Neuronal stem cell (in vitro differentiated cells): ENCODE data around the gene USP28.

Experiments
- DNase-seq: peaks from one replicate; pipeline ENCODE4 v3.0.0-alpha.2; 2013; ENCODE audit warnings: low spot score
- H2AFZ ChIP-seq: one replicate; pipeline ENCODE4 v1.6.1; 2013; ENCODE audit warnings: mild to moderate bottlenecking, low read length, inconsistent platforms
- H2AK5ac ChIP-seq: 2 replicates; pipeline ENCODE4 v1.6.1; 2013; ENCODE audit warnings: low read depth, mild to moderate bottlenecking, inconsistent platforms, low read length, moderate library complexity, mixed read lengths
- H2BK120ac ChIP-seq: 2 replicates; pipeline ENCODE4 v1.6.1; 2013; ENCODE audit warnings: low read depth, mild to moderate bottlenecking, inconsistent platforms, low read length, moderate library complexity, mixed read lengths
- H2BK12ac ChIP-seq: one replicate; pipeline ENCODE4 v1.6.1; 2013; ENCODE audit warnings: low read length, inconsistent platforms
- H2BK15ac ChIP-seq: 2 replicates; pipeline ENCODE4 v1.6.1; 2013; ENCODE audit warnings: mild to moderate bottlenecking, low read length, inconsistent platforms, mixed read lengths
- H2BK5ac ChIP-seq: one replicate; pipeline ENCODE4 v1.6.1; 2013; ENCODE audit warnings: inconsistent platforms, mild to moderate bottlenecking, low read length, moderate library complexity
- H3K14ac ChIP-seq: one replicate; pipeline ENCODE4 v1.6.1; 2013; ENCODE audit warnings: low read length, inconsistent platforms
- H3K18ac ChIP-seq: 2 replicates; pipeline ENCODE4 v1.6.1; 2013; ENCODE audit warnings: low read length, inconsistent platforms
- H3K23ac ChIP-seq: 2 replicates; pipeline ENCODE4 v1.6.1; 2013; ENCODE audit warnings: low read depth, mild to moderate bottlenecking, mixed read lengths, low read length, inconsistent platforms; ENCODE audit not compliant: poor library complexity
- H3K27ac ChIP-seq: replicated peaks from 3 replicates; pipeline ENCODE4 v1.5.1; 2013; ENCODE audit warnings: low read length, inconsistent platforms
- H3K27me3 ChIP-seq, 3 experiments: 2 replicates each; pipeline ENCODE4 v1.6.1; 2013; ENCODE audit warnings: low read length in 3 of 3, mild to moderate bottlenecking in 2 of 3, inconsistent platforms in 1 of 3, low read depth in 1 of 3, mixed read lengths in 1 of 3, moderate library complexity in 1 of 3; ENCODE audit not compliant: control insufficient read depth in 3 of 3, insufficient read depth in 3 of 3
- H3K36me3 ChIP-seq, 2 donors: replicated peaks in 1 of 2; 2 replicates each; pipeline ENCODE4 v1.6.1; 2013; ENCODE audit warnings: low read length in 2 of 2; ENCODE audit not compliant: control insufficient read depth in 2 of 2, insufficient read depth in 2 of 2
- H3K4ac ChIP-seq: 2 replicates; pipeline ENCODE4 v1.6.1; 2013; ENCODE audit warnings: inconsistent platforms, mild to moderate bottlenecking, low read length, moderate library complexity
- H3K4me1 ChIP-seq, 2 donors: 1 replicate in 1 of 2; 2 replicates in 1 of 2; pipeline ENCODE4 v1.6.1; 2013; ENCODE audit warnings: low read length in 2 of 2, low read depth in 1 of 2; ENCODE audit not compliant: control insufficient read depth in 2 of 2, insufficient read depth in 1 of 2
- H3K4me2 ChIP-seq: one replicate; pipeline ENCODE4 v1.6.1; 2013; ENCODE audit warnings: mild to moderate bottlenecking, low read length, inconsistent platforms; ENCODE audit not compliant: insufficient read depth, poor library complexity, severe bottlenecking
- H3K4me3 ChIP-seq, 2 donors: 2 replicates each; pipeline ENCODE4 v1.5.1; 2013; ENCODE audit warnings: low read length in 2 of 2, mild to moderate bottlenecking in 2 of 2, inconsistent platforms in 1 of 2, moderate library complexity in 1 of 2
- H3K79me1 ChIP-seq: one replicate; pipeline ENCODE4 v1.6.1; 2013; ENCODE audit warnings: low read depth, mild to moderate bottlenecking, inconsistent platforms, low read length, moderate library complexity
- H3K9ac ChIP-seq: one replicate; pipeline ENCODE4 v1.6.1; 2013; ENCODE audit warnings: mild to moderate bottlenecking, low read depth, low read length, inconsistent platforms; ENCODE audit not compliant: poor library complexity
- H3K9me3 ChIP-seq, 2 donors: replicated peaks in 1 of 2; 2 replicates each; pipeline versions ENCODE3 to v1.6.1; 2013; ENCODE audit warnings: low read length in 2 of 2, mild to moderate bottlenecking in 2 of 2, inconsistent platforms in 1 of 2, low read depth in 1 of 2, mixed read lengths in 1 of 2, moderate library complexity in 1 of 2; ENCODE audit not compliant: control insufficient read depth in 2 of 2, insufficient read depth in 1 of 2
- H4K8ac ChIP-seq: one replicate; pipeline ENCODE4 v1.6.1; 2013; ENCODE audit warnings: low read depth, mild to moderate bottlenecking, inconsistent platforms, low read length, moderate library complexity
- H4K91ac ChIP-seq: one replicate; pipeline ENCODE4 v1.6.1; 2013; ENCODE audit warnings: low read length, low read depth, mild to moderate bottlenecking, inconsistent platforms; ENCODE audit not compliant: poor library complexity
- WGBS, 2 donors: extraction: QIAGEN DNeasy Blood & Tissue Kit; methylation state at CpG; one replicate each; pipeline ENCODE4 v1.1.7; 2013; ENCODE audit warnings: missing lambda C conversion rate in 2 of 2, mixed read lengths in 1 of 2; ENCODE audit not compliant: insufficient read length in 2 of 2, insufficient replicate concordance in 1 of 2; ENCODE audit errors: extremely low coverage in 2 of 2; 5-methylcytosine and 5-hydroxymethylcytosine counted together

Gene USP28

DNA sequence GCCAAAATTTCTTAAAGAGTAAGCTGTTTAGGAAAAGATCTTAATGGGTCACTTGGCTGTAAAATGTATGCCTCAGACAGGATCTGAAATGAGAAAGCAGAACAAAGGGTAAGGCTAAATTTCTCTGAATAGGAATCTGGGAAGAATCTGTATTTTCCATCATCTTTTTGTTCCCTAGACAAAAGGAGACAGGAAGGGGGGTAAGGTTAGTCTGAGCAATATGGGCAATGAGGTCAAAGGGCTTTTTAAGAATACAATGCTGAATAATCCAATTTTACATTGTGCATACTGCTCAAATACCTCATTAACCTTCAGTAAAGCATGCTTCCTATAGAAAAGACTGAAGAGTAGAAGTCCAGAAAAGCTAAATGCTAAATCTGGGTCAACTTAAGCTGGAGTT lies 61.2 kb downstream of the USP28 start:
- no peak overlapping the region for H3K9ac ChIP-seq

GRCh38 chr11:113808931-113809330 lies 66.4 kb downstream of the USP28 start:
- Histone ChIP-seq H3K36me3 (peaks cover 8 to 92% of the 10 kb centered on the region in 2 donors), H3K4me2 (no peak overlapping the region), H3K9ac (no peak overlapping the region), H4K91ac (no peak overlapping the region), H2BK120ac (no peak overlapping the region), H3K9me3 (no peaks in the 10 kb centered on the region), H2AK5ac (no peak overlapping the region), H3K4me3 (peak overlapping the region in 1 of 2 donors; percentile 65), H2BK12ac (no peak overlapping the region), H3K27me3 (no peaks in the 10 kb centered on the region), H2BK5ac (no peak overlapping the region), H3K27ac (no peak overlapping the region), H3K79me1 (no peaks in the 10 kb centered on the region), H3K18ac (no peak overlapping the region), H3K14ac (no peak overlapping the region), H3K23ac (no peak overlapping the region), H3K4me1 (peaks cover 4 to 6% of the 10 kb centered on the region in 2 donors), H3K4ac (no peak overlapping the region), H2BK15ac (no peak overlapping the region), H4K8ac (no peak overlapping the region), H2AFZ (no peak overlapping the region)
- DNase-seq: no peak
- no CpG with 5 or more reads among the region's 2 CpGs for WGBS, 2 donors

More for the DNA sequence above, 61.2 kb downstream of the USP28 start:
- peak; percentile 54 for DNase-seq
- Histone ChIP-seq H3K27ac (peak overlapping the region; percentile 84), H2AFZ (no peak overlapping the region), H2AK5ac (no peak overlapping the region), H3K9me3 (peaks cover 0 to 3% of the 10 kb centered on the region in 2 donors), H3K4me1 (peaks cover 9 to 11% of the 10 kb centered on the region in 2 donors), H3K4ac (no peak overlapping the region), H3K18ac (no peak overlapping the region), H3K4me2 (no peak overlapping the region), H2BK12ac (no peak overlapping the region), H3K4me3 (no peak overlapping the region), H4K8ac (no peak overlapping the region), H2BK15ac (no peak overlapping the region), H3K27me3 (no peaks in the 10 kb centered on the region), H2BK5ac (no peak overlapping the region), H3K23ac (no peak overlapping the region), H3K79me1 (no peaks in the 10 kb centered on the region), H3K14ac (no peak overlapping the region), H3K36me3 (peaks cover 0 to 77% of the 10 kb centered on the region in 2 donors), H4K91ac (no peak overlapping the region), H2BK120ac (no peak overlapping the region)

DNA sequence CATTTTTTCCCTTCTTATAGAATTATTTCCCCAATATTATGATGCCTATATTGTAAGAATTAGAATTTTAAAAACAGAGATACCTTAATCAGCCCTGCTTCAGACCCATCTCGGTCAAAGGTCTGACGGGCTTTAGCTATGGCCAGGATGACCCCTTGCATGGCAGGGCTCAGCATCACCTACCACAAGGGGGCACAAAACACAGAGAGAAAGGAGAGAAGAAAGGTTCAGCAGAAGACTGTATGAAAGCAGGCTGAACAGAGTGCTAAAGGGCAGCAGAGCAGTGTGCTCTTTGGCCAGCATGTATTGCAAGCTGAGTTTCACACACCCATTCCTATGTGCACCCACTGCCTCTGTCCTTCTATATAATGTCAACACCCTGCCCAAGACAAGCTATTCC lies 69.0 kb downstream of the USP28 start:
- no CpG with 5 or more reads among the region's 2 CpGs for WGBS, 2 donors
- peaks cover 12 to 93% of the 10 kb centered on the region in 2 donors for H3K36me3 ChIP-seq

GRCh38 chr11:113805640-113806039 lies 69.7 kb downstream of the USP28 start:
- Histone ChIP-seq H3K36me3 (peaks cover 12 to 96% of the 10 kb centered on the region in 2 donors), H3K27ac (no peak overlapping the region)

More for the DNA sequence above, 69.0 kb downstream of the USP28 start:
- Histone ChIP-seq H3K9ac (no peak overlapping the region), H3K79me1 (no peaks in the 10 kb centered on the region), H4K91ac (no peak overlapping the region), H3K9me3 (no peaks in the 10 kb centered on the region), H2BK5ac (no peak overlapping the region), H3K14ac (no peak overlapping the region), H2AK5ac (no peak overlapping the region), H3K27me3 (no peaks in the 10 kb centered on the region), H2AFZ (no peak overlapping the region), H3K4ac (no peak overlapping the region), H2BK15ac (no peak overlapping the region), H2BK120ac (no peak overlapping the region), H3K27ac (no peak overlapping the region), H3K4me3 (no peak overlapping the region), H2BK12ac (no peak overlapping the region), H4K8ac (no peak overlapping the region), H3K18ac (no peak overlapping the region), H3K4me1 (no peaks in the 10 kb centered on the region), H3K23ac (no peak overlapping the region), H3K4me2 (no peak overlapping the region)
- DNase-seq: peak; percentile 38

More at GRCh38 chr11:113805640-113806039, 69.7 kb downstream of the USP28 start:
- no peak overlapping the region for H4K91ac ChIP-seq
- H2AK5ac ChIP-seq: no peak overlapping the region
- H2BK15ac ChIP-seq: no peak overlapping the region
- no peak overlapping the region for H3K23ac ChIP-seq
- H3K4ac ChIP-seq: no peak overlapping the region
- H3K4me2 ChIP-seq: no peak overlapping the region
- no peaks in the 10 kb centered on the region for H3K27me3 ChIP-seq
- H3K4me3 ChIP-seq: no peak overlapping the region
- H2BK120ac ChIP-seq: no peak overlapping the region
- no peaks in the 10 kb centered on the region for H3K4me1 ChIP-seq
- no peak overlapping the region for H3K14ac ChIP-seq
- DNase-seq: no peak
- no peak overlapping the region for H3K9ac ChIP-seq
- no peaks in the 10 kb centered on the region for H3K9me3 ChIP-seq
- H3K79me1 ChIP-seq: no peaks in the 10 kb centered on the region
- H4K8ac ChIP-seq: no peak overlapping the region
- no peak overlapping the region for H3K18ac ChIP-seq
- H2BK5ac ChIP-seq: no peak overlapping the region
- H2BK12ac ChIP-seq: no peak overlapping the region
- H2AFZ ChIP-seq: no peak overlapping the region
